ENCODE data around the gene CTNNA3. TPM values are rescaled to one million over a fixed set of nuclear protein-coding genes. Genes with fewer than 3 reads are reported as not detected.

The CTNNA3 gene
- total and polyA plus RNA-seq, 12 donors, result 0.03 to 14.4 (median 0.47) TPM; not detected in 1

DNA sequence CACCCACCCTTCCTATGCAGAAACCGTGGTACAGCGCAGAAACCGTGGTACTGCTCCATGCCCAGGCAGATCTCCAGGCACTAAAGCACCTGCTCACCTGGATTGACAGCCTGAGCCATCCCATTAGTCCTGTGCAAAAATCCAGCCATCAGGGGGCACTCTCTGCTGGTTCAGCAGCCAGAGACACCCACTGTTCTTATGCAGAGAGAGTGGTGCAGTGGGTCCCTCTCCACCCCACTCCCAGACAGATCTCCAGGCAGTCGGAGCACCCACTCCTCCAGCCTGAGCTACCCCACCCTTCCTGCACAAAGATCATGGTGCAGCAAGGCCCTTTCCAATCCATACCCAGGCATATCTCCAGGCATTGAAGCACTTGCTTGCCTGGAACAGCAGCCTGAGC, 219.8 kb downstream of the CTNNA3 start:
- H3K4me1 ChIP-seq (replicated peaks in 1 of 2), result no peaks in the 10 kb centered on the region
- TF ChIP-seq, protein P1, sequence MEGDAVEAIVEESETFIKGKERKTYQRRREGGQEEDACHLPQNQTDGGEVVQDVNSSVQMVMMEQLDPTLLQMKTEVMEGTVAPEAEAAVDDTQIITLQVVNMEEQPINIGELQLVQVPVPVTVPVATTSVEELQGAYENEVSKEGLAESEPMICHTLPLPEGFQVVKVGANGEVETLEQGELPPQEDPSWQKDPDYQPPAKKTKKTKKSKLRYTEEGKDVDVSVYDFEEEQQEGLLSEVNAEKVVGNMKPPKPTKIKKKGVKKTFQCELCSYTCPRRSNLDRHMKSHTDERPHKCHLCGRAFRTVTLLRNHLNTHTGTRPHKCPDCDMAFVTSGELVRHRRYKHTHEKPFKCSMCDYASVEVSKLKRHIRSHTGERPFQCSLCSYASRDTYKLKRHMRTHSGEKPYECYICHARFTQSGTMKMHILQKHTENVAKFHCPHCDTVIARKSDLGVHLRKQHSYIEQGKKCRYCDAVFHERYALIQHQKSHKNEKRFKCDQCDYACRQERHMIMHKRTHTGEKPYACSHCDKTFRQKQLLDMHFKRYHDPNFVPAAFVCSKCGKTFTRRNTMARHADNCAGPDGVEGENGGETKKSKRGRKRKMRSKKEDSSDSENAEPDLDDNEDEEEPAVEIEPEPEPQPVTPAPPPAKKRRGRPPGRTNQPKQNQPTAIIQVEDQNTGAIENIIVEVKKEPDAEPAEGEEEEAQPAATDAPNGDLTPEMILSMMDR (IDR thresholded peaks at IDR 0.05), result no peak
- TF ChIP-seq POLR2A (IDR thresholded peaks at IDR 0.05), result no peak
- peaks cover 0 to 4% (median 0%) of the 10 kb centered on the region in 3 donors for H3K9me3 ChIP-seq (replicated peaks in 1 of 3)
- intact Hi-C loops (cut with DNase I), result no loop called here
- no peak for DNase-seq
- H3K27ac ChIP-seq, result no peak overlapping the region
- WGBS, 4 donors, result 82 to 90% (median 88%) methylated on average over 4 of the region's 4 CpGs
- H3K4me3 ChIP-seq, result no peak overlapping the region
- H3K27me3 ChIP-seq, result no peaks in the 10 kb centered on the region
- H3K36me3 ChIP-seq (replicated peaks in 1 of 2), result no peaks in the 10 kb centered on the region

DNA sequence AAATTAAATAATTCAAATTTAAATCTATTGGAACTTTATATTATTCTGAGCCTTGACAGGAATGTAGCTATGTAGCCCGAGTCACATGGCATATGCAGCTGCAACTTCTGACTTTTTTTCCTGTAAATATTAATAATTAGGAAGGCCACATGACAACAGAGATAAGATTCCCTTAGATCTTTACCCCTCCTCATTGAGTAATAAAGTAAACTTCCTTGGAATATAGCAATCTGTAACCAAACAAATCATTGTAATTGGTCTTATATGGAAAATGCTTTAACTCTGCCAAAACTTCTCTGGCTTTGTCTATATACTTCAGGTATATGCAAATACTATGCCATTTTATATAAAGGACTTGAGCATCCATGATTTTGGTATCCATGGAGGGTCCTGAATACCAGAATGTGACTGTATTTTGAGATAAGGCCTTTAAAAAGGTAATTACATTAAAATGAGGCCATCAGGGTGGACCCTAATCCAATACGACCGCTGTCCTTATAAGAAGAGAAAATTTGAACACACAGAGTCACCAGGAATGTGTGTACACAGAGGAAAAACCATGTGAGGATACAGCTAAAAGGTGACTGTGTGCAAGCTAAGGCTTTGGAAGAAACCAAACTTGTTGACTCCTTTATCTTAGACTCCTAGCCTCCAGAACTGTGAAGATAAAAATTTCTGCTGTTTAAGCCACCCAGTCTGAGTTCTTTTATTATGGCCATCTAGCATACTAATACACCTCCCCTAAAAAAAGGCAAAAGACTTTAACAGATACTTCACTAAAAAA, 222.0 kb downstream of the CTNNA3 start:
- Histone ChIP-seq H3K9me3 (replicated peaks in 1 of 3) (peaks cover 0 to 4% (median 0%) of the 10 kb centered on the region in 3 donors), H3K4me3 (no peak overlapping the region), H3K27me3 (no peaks in the 10 kb centered on the region), H3K27ac (no peak overlapping the region), H3K4me1 (replicated peaks in 1 of 2) (no peaks in the 10 kb centered on the region), H3K36me3 (replicated peaks in 1 of 2) (no peaks in the 10 kb centered on the region)
- DNase-seq, result no peak
- WGBS, 4 donors, result 72 to 80% (median 75%) methylated on average over 3 of the region's 3 CpGs
- no peak for TF ChIP-seq POLR2A (IDR thresholded peaks at IDR 0.05)
- TF ChIP-seq, protein P1 (IDR thresholded peaks at IDR 0.05), result no peak
- intact Hi-C loops (cut with DNase I), result no loop called here

DNA sequence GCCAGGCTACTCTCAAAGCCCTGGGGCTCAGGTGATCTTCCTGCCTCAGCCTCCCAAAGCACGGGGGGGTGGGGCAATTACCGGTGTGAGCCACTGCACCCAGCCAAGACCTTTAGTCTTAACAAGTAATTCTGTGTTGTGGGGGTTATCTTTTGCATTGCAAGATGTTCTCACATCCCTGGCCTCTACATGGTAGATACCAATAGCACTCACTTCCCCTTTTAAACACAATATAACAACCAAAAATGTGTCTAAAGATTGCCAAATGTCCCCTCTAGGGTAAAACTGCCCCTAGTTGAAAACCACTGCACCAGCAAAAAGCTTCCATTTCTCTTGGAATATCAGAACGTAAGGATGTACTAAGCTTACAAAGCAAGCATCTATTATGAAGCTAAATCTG, 225.0 kb downstream of the CTNNA3 start:
- WGBS, 4 donors, result 58 to 82% (median 78%) methylated on average over 3 of the region's 3 CpGs
- no peak for TF ChIP-seq POLR2A (IDR thresholded peaks at IDR 0.05)
- TF ChIP-seq, protein P1 (IDR thresholded peaks at IDR 0.05), result no peak
- no peaks in the 10 kb centered on the region for H3K9me3 ChIP-seq (replicated peaks in 1 of 3)
- DNase-seq, result no peak
- intact Hi-C loops (cut with DNase I), result no loop called here
- no peak overlapping the region for H3K27ac ChIP-seq
- H3K27me3 ChIP-seq, result no peaks in the 10 kb centered on the region
- H3K4me3 ChIP-seq, result no peak overlapping the region
- no peaks in the 10 kb centered on the region for H3K4me1 ChIP-seq (replicated peaks in 1 of 2)
- no peaks in the 10 kb centered on the region for H3K36me3 ChIP-seq (replicated peaks in 1 of 2)

DNA sequence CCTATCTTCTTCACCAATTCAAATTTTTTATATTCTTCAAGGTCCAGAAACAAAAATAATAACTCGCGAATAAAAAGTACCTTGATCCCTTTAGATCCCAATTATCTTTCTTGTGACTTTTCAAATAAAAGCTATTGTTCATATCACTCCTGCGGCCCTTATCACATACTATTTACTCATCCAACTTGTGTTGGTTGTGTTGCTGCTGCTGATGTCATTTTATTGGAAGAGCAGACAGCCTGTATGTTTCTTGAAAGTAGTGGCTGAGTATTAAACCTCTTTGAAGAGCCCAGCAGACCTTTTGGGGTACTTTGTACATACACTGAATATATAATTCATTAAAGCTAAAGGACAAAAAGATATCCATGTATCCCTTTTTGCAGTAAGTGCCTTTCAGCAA, 231.7 kb downstream of the CTNNA3 start:
- no peak for TF ChIP-seq POLR2A (IDR thresholded peaks at IDR 0.05)
- TF ChIP-seq, protein P1 (IDR thresholded peaks at IDR 0.05), result no peak
- intact Hi-C loops (cut with DNase I), result no loop called here
- H3K9me3 ChIP-seq (replicated peaks in 1 of 3), result no peaks in the 10 kb centered on the region
- DNase-seq, result no peak
- no peaks in the 10 kb centered on the region for H3K36me3 ChIP-seq (replicated peaks in 1 of 2)
- no peak overlapping the region for H3K27ac ChIP-seq
- 65 to 87% (median 77%) methylated on average over 3 of the region's 3 CpGs for WGBS, 4 donors
- no peaks in the 10 kb centered on the region for H3K4me1 ChIP-seq (replicated peaks in 1 of 2)
- no peak overlapping the region for H3K4me3 ChIP-seq
- no peaks in the 10 kb centered on the region for H3K27me3 ChIP-seq
